HG03521 (cell line): ENCODE data around the gene NEMF.
A peak's percentile ranks its signal among the peaks of the same experiment; 100 is the strongest.
"Not testable (repeated sequence)": the region's sequence is repeated elsewhere in the genome, so short reads cannot be mapped to it uniquely, and the experiment has no call there.

Source experiments
- ATAC-seq: cut with Tn5 transposase; IDR thresholded peaks from one replicate; pipeline ENCODE4 v1.9.1; 2021; ENCODE audit warnings: mild to moderate bottlenecking, moderate library complexity; ENCODE audit not compliant: unreplicated experiment

The NEMF gene

DNA sequence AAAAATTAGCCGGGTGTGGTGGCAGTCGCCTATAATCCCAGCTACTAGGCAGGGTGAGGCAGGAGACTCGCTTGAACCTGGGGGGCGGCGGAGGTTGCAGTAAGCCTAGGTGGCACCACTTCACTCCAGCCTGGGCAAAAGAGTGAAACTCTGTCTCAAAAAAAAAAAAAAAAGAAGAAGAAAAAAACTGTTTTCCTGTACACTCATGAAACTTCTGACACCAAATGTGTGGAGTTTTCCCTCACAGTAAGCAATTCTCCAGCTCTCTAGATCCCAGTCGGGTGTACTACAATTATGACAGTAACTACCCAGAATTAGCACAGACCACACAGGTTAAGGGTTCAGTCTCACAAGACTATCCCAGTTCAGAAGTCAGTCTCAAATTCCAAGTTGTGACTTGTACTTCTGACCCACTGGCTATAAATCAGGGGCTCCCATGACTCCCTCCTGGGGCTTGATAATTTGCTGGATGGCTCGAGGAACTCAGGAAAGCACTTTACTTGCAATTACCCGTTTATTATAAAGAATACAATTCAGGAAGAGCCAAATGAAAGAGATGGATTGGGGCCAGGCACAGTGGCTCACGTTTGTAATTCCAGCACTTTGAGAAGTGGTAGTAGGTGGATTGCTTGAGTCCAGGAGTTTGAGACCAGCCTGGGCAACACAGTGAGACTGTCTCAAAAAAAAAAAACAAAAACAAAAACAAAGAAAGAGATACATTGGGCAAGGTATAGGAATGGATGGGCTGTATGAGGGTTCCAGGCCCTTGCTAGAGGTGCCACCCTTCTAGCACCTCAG, 27.9 kb upstream of the NEMF start:
- ATAC-seq = no peak

DNA sequence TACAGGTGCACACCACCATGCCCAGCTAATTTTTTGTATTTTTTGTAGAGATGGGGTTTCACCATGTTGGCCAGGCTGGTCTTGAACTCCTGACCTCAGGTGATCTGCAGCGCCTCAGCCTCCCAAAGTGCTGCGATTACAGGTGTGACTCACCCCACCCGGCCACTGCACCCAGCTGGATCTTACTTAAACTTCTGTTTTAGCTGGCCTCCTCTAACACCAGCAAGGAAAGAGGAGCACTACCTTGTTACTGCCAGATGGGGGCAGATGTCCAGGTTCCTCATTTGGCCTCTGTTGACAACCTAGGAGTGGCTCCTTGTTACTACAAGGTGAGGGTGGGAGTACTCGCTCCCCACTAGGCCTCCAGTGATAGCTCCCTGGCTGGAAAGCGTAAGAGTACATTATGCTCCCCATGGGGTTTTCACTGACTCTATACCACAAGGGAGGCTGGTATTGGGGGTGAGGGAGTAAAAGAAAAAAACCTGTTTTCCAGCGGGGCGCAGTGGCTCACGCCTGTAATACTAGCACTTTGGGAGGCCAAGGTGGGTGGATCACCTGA, 27.1 kb upstream of the NEMF start:
- ATAC-seq = peak; percentile 86

DNA sequence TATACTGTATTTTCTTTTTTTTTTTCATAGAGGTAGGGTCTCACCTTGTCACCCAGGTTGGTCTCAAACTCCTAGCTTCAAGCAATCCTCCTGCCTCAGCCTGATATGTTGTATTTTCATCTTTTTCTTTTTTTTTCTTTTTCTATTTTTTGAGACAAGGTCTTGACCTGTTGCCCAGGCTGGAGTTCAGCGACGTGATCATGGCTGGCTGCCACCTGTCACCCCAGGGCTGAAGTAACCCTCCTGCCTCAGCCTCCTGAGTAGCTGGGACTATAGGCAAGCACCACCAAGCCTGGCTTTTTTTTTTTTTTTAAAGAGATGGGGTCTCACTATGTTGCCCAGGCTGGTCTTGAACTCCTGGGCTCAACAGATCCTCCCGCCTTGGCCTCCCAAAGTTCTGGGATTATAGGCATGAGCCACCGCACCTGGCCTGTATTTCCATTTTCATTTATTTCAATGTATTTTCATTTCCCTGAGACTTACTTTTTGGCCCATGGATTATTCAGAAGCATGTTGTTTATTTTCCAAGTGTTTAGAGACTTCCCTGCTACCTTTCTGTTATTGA, 24.1 kb upstream of the NEMF start:
- ATAC-seq = no peak

DNA sequence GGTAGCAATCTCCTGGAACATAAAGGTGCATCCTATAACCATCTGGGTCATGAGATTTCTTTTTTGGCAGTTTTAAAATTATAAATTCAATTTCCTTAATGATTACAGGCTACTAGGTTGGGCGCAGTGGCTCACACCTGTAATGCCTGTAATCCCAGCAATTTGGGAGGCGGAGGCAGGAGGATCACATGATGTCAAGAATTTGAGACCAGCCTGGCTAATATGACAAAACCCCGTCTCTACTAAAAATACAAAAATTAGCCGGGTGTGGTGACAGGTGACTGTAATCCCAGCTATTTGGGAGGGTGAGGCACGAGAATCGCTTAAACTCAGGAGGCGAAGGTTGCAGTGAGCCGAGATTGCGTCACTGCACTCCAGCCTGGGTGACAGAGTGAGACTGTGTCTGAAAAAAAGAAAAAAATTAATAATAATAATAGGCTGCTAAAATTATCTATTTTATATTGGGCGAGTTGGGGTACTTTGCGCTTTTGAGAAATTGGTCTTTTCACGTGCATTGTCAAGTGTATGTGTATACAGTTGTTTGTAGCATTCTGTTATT, 23.1 kb upstream of the NEMF start:
- ATAC-seq = no peak

DNA sequence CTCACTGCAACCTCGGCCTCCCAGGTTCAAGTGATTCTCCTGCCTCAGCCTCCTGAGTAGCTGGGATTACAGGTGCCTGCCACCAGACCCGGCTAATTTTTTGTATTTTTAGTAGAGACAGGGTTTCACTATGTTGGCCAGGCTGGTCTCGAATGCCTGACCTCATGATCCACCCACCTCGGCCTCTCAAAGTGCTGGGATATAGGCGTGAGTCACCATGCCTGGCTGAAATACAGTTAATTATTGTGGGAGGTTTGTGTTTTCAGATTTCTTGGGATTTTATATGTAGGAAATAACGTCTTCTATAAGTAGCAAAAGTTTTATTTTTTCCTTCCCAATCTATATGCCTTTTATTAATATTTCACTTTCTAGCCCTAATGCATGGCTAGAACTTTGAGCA, 21.0 kb upstream of the NEMF start:
- ATAC-seq = not testable (repeated sequence)

DNA sequence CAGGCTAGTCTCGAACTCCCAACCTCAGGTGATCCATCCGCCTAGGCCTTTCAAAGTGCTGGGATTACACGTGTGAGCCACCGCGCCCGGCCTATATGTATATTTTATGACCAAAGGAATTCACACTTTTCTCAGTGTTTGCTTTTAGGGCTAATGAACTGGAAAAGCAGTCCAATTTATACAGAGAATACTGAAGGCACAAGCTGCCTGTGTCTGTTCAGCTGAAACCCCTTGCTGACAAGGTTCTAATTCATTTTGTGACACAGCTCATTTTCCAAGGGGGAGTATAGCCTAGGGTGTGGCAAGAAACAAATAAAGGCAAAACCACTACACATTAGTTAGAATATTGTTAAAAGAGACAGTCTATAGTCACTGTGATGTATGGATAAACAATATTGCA, 18.3 kb upstream of the NEMF start:
- no peak for ATAC-seq

DNA sequence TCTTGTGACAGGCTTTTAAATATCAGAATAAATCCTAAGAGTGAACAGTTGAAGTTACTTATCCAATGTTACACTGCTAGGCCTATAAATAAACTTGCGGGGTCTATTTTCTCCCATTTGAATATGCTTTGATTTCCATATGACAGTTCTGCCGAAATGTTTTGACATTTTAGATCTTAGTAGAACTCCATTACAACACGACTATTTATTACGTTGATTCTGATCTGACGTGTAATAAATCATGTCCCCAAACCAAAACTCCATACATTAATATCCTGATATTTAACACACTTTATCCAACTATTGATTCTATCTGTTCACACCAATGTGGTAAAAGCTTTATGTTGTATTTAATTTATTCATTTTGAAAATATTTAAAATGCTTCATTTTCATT, 16.1 kb upstream of the NEMF start:
- no peak for ATAC-seq

DNA sequence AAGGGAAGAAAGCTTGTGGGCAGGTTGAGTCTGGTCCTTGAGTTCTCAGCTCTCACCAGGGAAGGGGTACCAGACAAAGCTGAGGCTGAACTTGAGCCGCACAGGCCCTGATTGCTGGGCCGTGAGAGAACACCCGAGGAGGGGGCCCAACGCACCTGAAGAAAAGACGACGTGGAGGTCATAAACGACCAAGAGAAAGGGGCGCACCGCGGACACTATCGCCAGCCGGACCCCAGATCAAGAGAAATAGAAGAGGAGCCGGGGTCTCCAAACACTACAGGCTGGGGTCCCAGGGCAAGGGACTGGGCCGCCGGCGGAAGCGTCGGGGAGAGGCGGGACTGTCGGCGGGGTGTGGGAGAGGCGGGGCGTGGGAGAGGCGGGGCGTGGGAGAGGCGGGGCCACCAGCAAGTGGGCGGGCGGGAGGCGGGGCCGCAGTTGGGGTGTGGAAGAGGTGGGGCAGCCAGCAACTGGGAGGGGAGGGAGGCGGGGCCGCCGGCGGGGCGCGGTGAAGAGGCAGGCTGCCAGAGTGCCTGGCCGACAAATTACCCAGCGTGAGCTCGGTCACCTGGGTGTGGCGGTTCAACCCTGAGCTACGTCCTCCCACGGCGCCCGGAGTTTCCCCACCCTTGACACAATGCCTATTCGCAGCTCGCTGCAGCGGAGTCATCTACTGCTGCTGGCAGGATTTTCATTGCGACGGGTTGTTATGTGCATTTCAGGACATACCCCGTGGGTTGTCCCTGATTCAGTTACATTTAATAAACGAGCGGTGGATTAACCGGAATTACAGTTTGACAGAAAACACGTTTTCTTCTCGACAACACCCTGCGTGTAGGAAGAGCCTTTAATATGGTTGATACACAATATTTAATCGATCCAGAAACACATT, 15.5 kb upstream of the NEMF start:
- ATAC-seq = peak; percentile 93

DNA sequence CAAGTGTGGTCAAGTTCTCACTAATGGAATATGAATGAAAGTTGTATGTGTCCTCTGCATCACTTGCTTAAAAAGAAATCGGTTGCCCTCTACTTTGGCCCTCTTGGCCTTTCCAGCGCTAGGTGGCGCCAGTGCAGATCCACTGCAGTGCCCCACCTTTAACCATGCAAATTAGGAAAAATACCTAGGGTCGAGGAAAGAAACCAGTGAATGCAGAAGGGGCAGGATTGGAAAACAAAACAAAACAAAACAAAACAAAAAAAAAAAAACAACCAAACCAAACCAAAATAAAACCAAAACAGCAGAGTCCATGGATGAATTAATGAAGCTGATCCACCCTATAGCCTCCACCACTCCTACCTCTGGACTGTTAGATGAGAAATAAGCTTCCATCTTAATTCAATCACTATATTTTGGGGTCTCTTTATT, 12.9 kb upstream of the NEMF start:
- no peak for ATAC-seq

DNA sequence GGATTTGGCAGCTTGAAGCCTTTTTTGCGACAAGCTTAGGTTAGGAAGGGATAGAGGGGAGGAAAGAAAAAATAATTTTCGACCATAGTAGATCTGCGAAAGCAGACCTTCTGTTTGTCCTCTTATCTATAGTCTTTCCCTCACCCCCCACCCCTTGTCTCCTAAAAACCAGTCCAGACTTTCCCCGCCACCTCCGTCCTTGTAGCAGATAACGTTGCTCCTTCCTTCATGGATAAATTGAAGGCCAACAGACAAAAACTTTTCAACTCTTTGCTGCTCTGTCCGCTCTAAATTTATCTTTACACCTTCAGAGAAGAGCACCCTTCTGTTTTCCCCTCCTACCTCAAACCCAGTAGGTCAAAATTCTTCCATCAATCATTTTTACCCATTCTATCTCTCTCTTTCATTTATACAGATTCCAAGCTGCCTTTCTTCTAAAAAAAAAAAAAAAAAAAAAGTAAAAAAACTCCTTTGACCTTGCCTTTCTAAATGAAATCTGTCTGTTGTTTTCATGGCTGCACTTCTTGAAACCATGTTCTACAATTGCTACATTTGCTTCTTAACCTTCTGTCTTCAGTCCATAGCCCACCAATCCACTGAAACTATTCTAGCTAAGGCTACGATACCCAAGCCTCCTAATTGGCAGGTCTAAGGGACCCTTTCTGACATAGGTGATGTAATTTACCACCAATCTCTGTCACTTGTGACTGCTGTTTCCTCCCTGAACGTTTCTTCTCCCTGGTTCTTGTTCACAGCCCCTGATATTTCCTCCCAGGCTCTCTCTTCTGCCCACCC, 11.1 kb upstream of the NEMF start:
- ATAC-seq = no peak

DNA sequence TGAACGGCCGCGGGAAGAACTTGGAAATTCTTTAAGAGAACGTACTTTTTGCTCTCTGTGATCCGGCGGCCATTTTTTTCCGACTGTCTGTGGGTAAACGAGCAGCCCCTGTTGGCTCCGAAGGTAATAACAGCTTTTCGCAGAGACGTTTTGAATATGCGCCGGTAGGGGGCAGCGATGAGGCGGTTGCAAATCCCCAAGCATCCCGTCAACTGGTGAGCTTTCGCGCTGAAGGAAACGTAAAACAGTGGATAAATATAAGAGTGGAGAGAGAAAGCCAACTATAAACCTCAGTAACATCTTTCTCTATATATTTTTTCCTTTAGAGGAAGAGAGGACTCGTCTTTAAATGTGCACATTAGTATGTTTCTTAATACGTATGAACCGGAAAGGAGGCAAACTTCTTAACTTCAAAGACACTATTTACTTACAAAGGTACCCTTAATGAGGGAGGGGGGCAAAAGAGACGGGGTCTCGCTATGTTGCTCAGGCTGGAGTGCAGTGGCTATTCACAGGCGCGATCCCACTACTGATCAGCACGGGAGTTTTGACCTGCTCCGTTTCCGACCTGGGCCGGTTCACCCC, 9.6 kb upstream of the NEMF start:
- peak; percentile 22 for ATAC-seq

DNA sequence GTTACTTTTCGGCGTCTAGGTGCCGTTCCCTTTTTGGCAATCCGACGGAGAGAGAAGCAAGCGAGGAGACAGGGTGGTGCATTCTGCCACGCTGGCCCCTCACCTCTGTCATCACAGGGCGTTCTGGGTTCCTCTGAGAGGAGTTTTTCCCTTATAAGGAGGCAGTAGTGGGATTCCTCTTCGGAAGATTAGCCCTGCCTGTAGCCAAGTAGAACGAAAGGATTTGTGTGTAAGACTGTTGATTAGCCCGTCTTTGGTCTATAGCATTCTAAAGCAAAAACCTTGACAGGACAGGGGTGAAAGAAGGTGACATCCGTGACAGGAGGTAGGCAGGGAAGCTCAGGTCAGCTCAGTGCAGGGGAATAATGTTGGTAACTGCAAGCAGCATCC, 9.1 kb upstream of the NEMF start:
- no peak for ATAC-seq

DNA sequence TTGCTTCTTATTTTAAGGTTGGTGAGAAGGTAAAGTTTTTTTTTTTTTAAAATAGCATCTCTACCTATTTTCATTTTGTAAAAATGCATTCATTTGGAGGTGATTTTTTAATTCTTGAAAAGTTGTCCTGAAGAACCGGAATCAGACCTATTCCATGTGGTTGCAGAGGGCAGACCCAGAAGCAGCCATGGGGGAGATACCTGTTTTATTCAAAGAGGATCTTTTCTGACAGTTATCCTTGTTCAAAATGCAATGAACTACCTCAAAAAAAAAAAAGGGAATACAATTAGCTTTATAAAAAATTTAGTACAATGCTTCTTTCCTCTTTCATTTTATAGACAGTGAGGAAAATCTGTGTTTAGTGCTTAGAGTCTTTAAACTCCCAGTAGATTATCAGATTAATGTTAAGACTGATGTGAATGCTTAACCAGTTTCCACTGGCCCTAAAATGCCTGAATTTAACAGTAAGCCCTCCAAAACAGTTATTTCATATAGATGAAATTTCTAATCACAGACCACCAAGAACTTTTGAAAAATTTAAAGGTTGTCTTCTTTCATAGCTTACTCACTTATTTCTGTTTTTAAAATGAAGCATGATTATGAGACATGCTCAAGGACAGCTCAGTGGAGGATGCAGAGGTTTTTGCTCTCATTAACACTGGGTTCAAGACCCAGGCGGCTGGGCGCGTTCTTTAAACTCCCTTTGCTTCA, 8.6 kb upstream of the NEMF start:
- ATAC-seq = no peak

DNA sequence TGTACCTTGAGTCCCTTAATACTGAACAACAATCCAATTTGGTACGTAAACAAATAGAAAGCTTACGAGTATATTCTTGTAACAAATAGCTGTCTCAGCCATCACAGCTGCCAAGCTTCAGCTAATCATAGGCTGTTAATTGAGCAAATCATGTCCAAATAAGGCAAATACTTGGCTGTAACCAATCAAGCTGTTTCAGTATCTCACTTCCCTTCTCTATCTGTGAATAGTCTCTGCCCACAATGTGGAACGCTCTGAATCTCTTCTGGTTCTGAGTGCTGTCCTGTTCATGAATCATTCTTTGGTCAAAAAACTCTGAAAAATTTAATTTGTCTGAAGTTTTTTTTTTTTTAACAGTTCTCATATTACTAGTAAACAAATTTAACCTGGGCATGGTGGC, 5.8 kb upstream of the NEMF start:
- no peak for ATAC-seq

DNA sequence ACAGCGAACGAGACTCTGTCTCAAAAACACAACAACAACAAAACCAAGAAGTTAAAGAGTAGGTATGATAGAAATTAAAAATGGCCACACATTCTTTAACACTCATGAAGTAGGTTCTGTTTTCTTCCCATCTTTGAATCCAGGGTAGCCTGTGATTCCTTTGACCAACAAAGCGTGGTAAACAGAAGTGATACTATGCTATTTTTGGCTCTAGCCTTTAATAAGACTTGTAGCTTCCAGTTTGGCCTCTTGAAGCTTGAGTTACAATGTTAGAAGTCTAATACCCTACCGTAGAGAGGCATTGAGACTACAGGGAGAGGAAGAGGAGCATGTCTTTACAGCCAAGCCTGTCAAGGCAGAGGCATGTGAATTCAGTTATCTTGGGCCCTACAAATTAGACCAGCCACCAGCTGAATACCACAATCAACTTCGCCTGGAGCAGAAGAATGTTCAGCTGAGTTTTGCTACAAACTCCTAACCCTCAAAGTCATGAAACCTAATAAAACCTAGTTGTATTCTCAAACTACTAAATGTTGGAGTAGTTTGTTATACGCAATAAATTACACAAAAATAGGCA, 4.9 kb upstream of the NEMF start:
- no peak for ATAC-seq

DNA sequence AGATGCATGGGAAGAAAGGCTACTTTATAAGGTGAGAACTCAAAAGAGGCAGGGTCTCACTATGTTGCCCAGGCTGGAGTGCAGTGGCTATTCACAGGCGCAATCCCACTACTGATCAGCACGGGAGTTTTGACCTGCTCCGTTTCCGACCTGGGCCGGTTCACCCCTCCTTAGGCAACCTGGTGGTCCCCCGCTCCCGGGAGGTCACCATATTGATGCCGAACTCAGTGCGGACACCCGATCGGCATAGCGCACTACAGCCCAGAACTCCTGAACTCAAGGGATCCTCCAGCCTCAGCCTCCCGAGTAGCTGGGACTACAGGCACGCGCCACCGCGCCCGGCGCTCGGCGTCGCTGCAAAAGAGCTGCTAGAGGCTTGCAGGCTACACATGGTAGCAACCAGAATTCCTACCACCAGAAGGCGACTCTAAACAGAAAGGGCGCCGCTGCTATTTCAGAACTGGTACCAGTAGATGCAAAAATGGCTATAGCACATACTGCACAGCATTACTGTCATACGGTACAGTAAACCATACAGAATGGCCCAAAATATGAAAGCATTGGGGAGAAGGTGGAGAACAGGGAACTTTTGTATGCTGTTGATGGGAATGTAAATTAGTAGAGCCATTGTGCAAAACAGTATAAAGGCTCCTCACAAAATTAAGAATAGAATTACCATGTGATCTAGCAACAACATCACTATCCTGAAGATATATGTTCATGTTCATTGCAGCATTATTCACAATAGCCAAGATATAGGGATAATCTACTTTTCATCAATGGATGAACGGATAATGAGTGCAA, 1.2 kb upstream of the NEMF start:
- ATAC-seq = peak; percentile 59

DNA sequence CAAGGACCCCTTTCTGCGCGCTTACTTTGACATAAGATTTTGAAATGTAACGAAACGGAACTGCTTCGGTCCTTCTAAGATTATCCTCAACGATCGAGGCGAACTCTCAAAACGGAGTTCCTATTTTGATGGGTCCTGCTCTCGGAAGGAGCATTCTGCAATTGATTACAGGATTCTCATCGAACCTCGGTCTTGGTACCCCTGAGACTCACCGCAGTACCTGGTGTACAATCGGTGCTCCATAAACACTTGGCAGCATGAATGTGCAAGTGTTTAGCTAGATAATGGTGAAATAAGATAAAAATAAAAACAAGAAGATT, 530 bp upstream of the NEMF start:
- peak; percentile 10 for ATAC-seq

DNA sequence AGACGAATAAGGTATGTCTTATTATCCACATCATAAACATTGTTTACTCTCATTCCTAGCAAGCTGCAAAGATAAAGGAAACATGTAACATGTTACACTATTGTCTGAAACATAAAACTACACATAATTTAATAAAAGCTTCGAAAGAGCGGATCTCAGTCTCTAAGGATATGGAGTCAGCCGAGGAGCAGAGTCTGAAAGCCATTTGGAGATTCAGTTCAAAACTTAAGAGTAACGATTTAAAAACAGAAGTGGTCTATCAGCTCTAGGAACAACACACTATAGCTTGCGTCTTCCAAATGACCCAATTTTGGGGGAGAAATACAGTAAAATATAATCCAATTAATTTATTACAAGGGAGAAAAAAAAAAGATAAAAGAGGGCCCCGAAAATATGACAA, 775 bp downstream of the NEMF start:
- no peak for ATAC-seq
